WI38 (cell line): ENCODE data around the gene ELOVL6.

Experiments used
- H3K4me3 ChIP-seq: 2 replicates; pipeline ENCODE4 v1.5.1; 2011; ENCODE audit warnings: low read depth, mild to moderate bottlenecking, control low read depth, low read length
- TF ChIP-seq, protein P1 (sequence below): IDR thresholded peaks from 2 replicates; pipeline ENCODE4 v1.5.1; 2012; ENCODE audit warnings: low read depth, mild to moderate bottlenecking, control low read depth, low read length

ELOVL6 gene

DNA sequence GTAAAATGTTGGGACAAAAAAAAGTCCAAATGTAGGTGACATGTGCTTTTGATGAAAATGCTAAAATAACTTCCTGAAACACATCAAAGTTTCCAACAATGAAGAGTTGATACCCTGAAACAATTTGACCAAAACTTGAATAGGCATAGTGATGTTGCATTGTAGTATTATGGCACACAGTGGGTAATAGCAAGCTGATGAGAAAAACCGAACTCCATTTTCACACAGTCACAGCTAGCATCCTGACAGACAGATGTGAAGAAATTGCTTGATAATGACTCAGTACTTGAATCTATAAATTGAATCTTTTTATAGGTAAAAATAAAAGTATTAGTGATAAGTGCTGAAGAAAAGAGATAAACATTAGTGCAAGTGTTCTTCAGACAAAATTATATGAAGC is 122.5 kb downstream of the ELOVL6 start:
- no peak overlapping the region for H3K4me3 ChIP-seq
- TF ChIP-seq, protein P1, sequence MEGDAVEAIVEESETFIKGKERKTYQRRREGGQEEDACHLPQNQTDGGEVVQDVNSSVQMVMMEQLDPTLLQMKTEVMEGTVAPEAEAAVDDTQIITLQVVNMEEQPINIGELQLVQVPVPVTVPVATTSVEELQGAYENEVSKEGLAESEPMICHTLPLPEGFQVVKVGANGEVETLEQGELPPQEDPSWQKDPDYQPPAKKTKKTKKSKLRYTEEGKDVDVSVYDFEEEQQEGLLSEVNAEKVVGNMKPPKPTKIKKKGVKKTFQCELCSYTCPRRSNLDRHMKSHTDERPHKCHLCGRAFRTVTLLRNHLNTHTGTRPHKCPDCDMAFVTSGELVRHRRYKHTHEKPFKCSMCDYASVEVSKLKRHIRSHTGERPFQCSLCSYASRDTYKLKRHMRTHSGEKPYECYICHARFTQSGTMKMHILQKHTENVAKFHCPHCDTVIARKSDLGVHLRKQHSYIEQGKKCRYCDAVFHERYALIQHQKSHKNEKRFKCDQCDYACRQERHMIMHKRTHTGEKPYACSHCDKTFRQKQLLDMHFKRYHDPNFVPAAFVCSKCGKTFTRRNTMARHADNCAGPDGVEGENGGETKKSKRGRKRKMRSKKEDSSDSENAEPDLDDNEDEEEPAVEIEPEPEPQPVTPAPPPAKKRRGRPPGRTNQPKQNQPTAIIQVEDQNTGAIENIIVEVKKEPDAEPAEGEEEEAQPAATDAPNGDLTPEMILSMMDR: no peak

- TF ChIP-seq, protein P1: no peak
Observed at GRCh38 chr4:110075083-110075738, 123.2 kb downstream of the ELOVL6 start.

DNA sequence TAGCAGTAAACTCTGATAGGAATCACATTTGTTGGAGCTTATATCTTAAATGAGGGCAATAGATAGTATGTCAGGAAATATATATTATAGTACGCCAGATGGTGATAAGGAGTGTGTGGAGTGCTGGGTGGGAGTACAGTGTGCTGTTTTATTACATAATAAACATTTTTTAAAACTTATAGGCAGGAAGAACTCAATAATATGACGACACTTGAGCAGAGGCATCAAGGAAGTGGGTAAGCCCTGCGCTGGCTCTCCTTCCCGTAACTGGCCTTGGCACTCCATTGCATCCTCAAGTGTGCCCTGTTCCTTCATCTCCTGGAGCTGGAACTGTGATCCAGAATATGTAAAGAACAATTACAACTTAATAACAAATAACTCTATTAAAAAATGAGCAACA is 123.8 kb downstream of the ELOVL6 start:
- TF ChIP-seq, protein P1: no peak
- H3K4me3 ChIP-seq: no peak overlapping the region

More at GRCh38 chr4:110075083-110075738, 123.2 kb downstream of the ELOVL6 start:
- H3K4me3 ChIP-seq: no peak overlapping the region

GRCh38 chr4:110073053-110073845 is 125.2 kb downstream of the ELOVL6 start:
- no peak overlapping the region for H3K4me3 ChIP-seq
- TF ChIP-seq, protein P1: no peak

DNA sequence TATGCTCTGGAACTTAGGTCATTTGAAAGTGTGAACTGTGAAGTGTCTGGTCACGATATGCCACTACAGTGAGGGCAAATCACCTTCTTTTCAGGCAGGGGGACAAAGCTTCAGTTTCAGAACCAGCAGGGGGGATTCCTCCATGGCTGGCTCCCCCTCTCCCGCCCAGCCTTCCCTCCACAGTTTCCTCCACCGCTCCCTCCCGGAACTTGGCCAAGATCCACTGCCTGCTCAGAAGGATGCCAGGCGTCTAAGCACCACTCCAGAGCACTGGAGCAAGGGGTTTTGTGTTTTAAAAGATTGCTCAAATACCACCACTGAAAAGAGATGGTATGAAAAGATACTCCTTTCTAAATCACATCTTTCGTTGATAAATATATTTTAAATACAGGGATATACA is 126.9 kb downstream of the ELOVL6 start:
- TF ChIP-seq, protein P1: no peak
- no peak overlapping the region for H3K4me3 ChIP-seq

DNA sequence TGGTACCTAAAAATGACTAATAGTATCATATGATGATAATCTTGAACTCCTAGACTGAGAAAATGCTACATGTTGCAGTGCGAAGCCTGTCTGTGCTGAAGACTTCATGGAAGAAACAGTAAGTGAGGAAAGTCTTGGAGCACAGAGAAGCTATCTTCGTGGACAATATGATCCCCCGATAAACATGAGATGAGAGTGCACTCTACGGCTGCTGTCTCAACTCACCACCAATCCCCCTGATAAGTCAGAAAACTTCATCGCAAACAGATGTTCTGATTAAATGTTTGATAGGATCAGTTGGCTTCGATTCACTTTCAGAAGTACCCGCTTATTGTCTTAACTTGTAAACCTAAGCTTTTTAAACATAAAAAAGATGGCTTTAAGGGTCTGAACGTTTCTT is 130.2 kb downstream of the ELOVL6 start:
- TF ChIP-seq, protein P1: no peak
- H3K4me3 ChIP-seq: no peak overlapping the region

DNA sequence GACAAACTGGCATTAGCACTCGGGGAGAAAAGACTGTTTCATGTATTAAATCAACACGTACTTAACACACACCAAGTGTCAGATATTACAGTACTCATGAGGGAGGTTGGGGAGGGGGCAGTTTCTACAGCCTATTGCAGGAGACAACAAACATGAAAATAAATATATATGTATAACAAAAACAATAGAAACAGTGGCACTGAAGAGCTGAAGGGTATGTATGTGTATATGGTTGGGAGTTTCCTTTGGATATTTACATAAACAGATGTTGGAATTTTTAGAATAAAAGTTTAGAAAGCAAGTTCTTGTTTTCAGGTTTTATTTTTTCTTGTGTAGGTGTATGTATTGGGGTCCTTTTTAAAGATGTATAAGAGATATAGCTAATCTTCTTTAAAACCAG is 133.5 kb downstream of the ELOVL6 start:
- TF ChIP-seq, protein P1: no peak
- no peak overlapping the region for H3K4me3 ChIP-seq
